Naive thymus-derived CD4-positive, alpha-beta T cell (primary cell): ENCODE results near the gene AGBL5. TPM values are rescaled to one million over a fixed set of nuclear protein-coding genes. Genes with fewer than 3 reads are reported as not detected.

ENCODE experiments used
- ATAC-seq: fragments of 150-1000 bp; cut with Tn5 transposase; 2 replicates; pipeline ENCODE4 v1.10.0; 2021; ENCODE audit warnings: mild to moderate bottlenecking, moderate library complexity
- CTCF ChIA-PET: fragments of 350-600 bp; sonication (Branson Sonifier 250); formaldehyde crosslinking; loops from one replicate; lab custom pipeline; 2021; ENCODE audit warnings: antibody characterized with exemption; lab: Charles Lee
- POLR2A ChIA-PET: fragments of 350-600 bp; sonication (Branson Sonifier 250); formaldehyde crosslinking; loops from one replicate; lab custom pipeline; 2021; ENCODE audit warnings: antibody characterized with exemption, inconsistent platforms; lab: Charles Lee
- DNase-seq, 9 donors: peaks; one replicate each; pipeline versions ENCODE4 v3.0.0 to v3.0.0-alpha.2; 2020 to 2022; ENCODE audit warnings: mixed read lengths in 1 of 9
- H3K27ac ChIP-seq: one replicate; pipeline ENCODE4 v1.7.0; 2013; ENCODE audit warnings: mild to moderate bottlenecking, low read depth, low read length, moderate library complexity
- H3K27me3 ChIP-seq, 2 donors: one replicate each; pipeline ENCODE4 v1.7.0; 2013; ENCODE audit warnings: low read length in 2 of 2, mild to moderate bottlenecking in 2 of 2, moderate library complexity in 2 of 2; ENCODE audit not compliant: control insufficient read depth in 2 of 2, insufficient read depth in 2 of 2
- H3K36me3 ChIP-seq, 3 experiments: 1 replicate in 2 of 3; 2 replicates in 1 of 3; pipeline ENCODE4 v1.7.0; 2013; ENCODE audit warnings: low read length in 3 of 3, mild to moderate bottlenecking in 3 of 3, moderate library complexity in 1 of 3; ENCODE audit not compliant: insufficient read depth in 3 of 3, control insufficient read depth in 2 of 3
- H3K4me1 ChIP-seq, 2 donors: one replicate each; pipeline ENCODE4 v1.7.0; 2013; ENCODE audit warnings: low read length in 2 of 2, mild to moderate bottlenecking in 2 of 2, moderate library complexity in 1 of 2; ENCODE audit not compliant: control insufficient read depth in 2 of 2, insufficient read depth in 2 of 2
- H3K4me3 ChIP-seq: 2 replicates; pipeline ENCODE4 v1.7.0; 2013; ENCODE audit warnings: mild to moderate bottlenecking, low read length
- H3K9me3 ChIP-seq, 3 experiments: 1 replicate in 2 of 3; 2 replicates in 1 of 3; pipeline ENCODE4 v1.7.0; 2013; ENCODE audit warnings: low read length in 3 of 3; ENCODE audit not compliant: control insufficient read depth in 2 of 3
- H3K27ac Mint-ChIP-seq, 9 donors: one replicate each; pipeline ENCODE4 v1.8.0; 2020 to 2022; ENCODE audit warnings: mixed read lengths in 9 of 9, mild to moderate bottlenecking in 8 of 9, moderate library complexity in 5 of 9, inconsistent platforms in 2 of 9
- H3K27me3 Mint-ChIP-seq, 5 donors: one replicate each; pipeline ENCODE4 v1.8.0; 2021 to 2022; ENCODE audit warnings: mixed read lengths in 5 of 5, mild to moderate bottlenecking in 1 of 5
- H3K36me3 Mint-ChIP-seq, 5 donors: one replicate each; pipeline ENCODE4 v1.8.0; 2020 to 2022; ENCODE audit warnings: mixed read lengths in 5 of 5, mild to moderate bottlenecking in 3 of 5, inconsistent platforms in 1 of 5
- H3K4me1 Mint-ChIP-seq, 7 donors: one replicate each; pipeline ENCODE4 v1.8.0; 2020 to 2022; ENCODE audit warnings: mixed read lengths in 7 of 7, mild to moderate bottlenecking in 3 of 7, inconsistent platforms in 1 of 7
- H3K4me3 Mint-ChIP-seq, 10 donors: one replicate each; pipeline ENCODE4 v1.8.0; 2020 to 2022; ENCODE audit warnings: mild to moderate bottlenecking in 10 of 10, mixed read lengths in 10 of 10, moderate library complexity in 6 of 10, inconsistent platforms in 2 of 10
- H3K9me3 Mint-ChIP-seq, 11 donors: one replicate each; pipeline ENCODE4 v1.8.0; 2020 to 2022; ENCODE audit warnings: mixed read lengths in 11 of 11, mild to moderate bottlenecking in 4 of 11, inconsistent platforms in 1 of 11, moderate library complexity in 1 of 11
- intact Hi-C, 2 donors: fragments of 100-400 bp; cut with micrococcal nuclease; formaldehyde crosslinking; loops; one replicate each; pipeline ENCODE4 v1.15.1; 2023
- polyA plus RNA-seq, 2 donors: library from polyadenylated mRNA; unstranded; fragments of 300-500 nt; fragmentation: Illumina TruSeq; gene quantifications; one replicate each; pipeline ENCODE4 v1.2.3, GENCODE V29; 2021
- total RNA-seq, 6 experiments: library from RNA in 5 of 6; stranded (reverse) in 5 of 6; gene quantifications; 1 replicate in 5 of 6; 2 replicates in 1 of 6; pipeline ENCODE4 v1.2.3 and lab custom pipeline; 2021 to 2026

AGBL5 gene
- total and polyA plus RNA-seq, 7 experiments from 2014 or later: 7.6 to 15.7 (median 12.2) TPM

DNA sequence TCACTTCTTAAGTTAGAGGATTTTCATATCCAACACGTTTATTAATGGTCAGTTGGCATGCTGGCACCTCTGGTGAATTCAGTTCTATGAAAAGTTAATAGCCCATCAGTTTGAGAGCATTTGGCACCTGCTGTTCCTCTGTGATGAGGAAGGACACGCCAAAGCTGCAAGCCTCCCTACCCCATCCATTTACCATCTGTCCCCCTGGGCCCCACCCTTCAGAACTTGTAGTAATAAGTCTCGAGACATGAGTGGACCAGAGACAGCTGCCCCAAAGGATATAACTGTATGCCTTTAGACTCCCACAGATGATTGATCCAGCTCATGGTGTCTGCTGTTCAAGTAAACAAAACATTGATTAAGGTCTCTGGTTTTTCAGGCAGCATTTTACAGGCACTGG is 13.7 kb downstream of the AGBL5 start:
- Histone ChIP-seq H3K36me3 (peaks cover 0 to 37% (median 5%) of the 10 kb centered on the region in 3 experiments), H3K4me3 (no peak overlapping the region), H3K27me3 (no peaks in the 10 kb centered on the region), H3K27ac (no peak overlapping the region), H3K4me1 (peaks cover 6 to 13% of the 10 kb centered on the region in 2 donors), H3K9me3 (no peaks in the 10 kb centered on the region)
- H3K36me3 Mint-ChIP-seq: peaks cover 7 to 39% (median 12%) of the 10 kb centered on the region in 5 donors
- H3K4me1 Mint-ChIP-seq: peaks cover 27 to 50% (median 47%) of the 10 kb centered on the region in 7 donors
- H3K9me3 Mint-ChIP-seq: peaks cover 0 to 1% (median 0%) of the 10 kb centered on the region in 11 donors
- H3K27ac Mint-ChIP-seq: peak overlapping the region in 2 of 9 donors; percentile 11 to 21
- no peak for ATAC-seq
- POLR2A ChIA-PET: interaction anchor here (11.3 kb wide), 1 partner anchor 12 kb away, joined by 216 read pairs; the partner anchor contains the start of gene AGBL5
- no peak for DNase-seq
- no peaks in the 10 kb centered on the region for H3K27me3 Mint-ChIP-seq
- intact Hi-C loops: no loop called here
- CTCF ChIA-PET: no interaction called here
- H3K4me3 Mint-ChIP-seq: no peak overlapping the region

DNA sequence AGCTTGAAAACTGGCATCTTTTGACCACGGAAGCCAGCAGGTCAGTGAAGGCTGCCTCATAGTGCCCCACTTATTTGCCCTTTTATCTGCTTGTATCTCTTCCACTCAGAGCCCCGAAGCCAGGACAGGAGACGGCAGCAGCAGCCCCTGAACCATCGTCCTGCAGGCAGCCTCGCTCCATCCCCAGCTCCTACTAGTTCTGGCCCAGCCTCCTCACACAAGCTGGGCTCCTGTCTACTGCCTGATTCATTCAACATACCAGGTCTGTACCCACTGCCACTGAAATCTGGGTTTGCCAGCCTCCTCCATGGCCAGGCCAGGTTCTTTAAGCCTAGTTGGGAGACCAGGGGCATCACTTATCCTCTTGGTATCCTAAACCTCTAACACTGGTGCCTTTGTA is 15.9 kb downstream of the AGBL5 start:
- Histone ChIP-seq H3K27me3 (no peaks in the 10 kb centered on the region), H3K27ac (no peak overlapping the region), H3K4me3 (no peak overlapping the region), H3K36me3 (peaks cover 0 to 44% (median 5%) of the 10 kb centered on the region in 3 experiments), H3K9me3 (no peaks in the 10 kb centered on the region), H3K4me1 (peaks cover 20 to 21% of the 10 kb centered on the region in 2 donors)
- Mint-ChIP-seq H3K4me1 (peaks cover 37 to 67% (median 60%) of the 10 kb centered on the region in 7 donors), H3K9me3 (peaks cover 0 to 1% (median 0%) of the 10 kb centered on the region in 11 donors), H3K27me3 (no peaks in the 10 kb centered on the region), H3K4me3 (no peak overlapping the region), H3K27ac (peak overlapping the region in 3 of 9 donors; percentile 3 to 49 (median 12)), H3K36me3 (peaks cover 8 to 38% (median 12%) of the 10 kb centered on the region in 5 donors)
- intact Hi-C loops: no loop called here
- ChIA-PET CTCF (interaction anchor here (1.3 kb wide), 1 partner anchor 19 kb away, joined by 5 read pairs; the partner anchor contains the start of gene KHK), POLR2A (interaction anchor here (0.9 to 11.3 kb wide), 5 partner anchors 8 to 67 kb away, joined by 3 to 216 read pairs (median 6); partner anchors contain the start of genes AGBL5 and PREB)
- DNase-seq (no peak), ATAC-seq (no peak)

DNA sequence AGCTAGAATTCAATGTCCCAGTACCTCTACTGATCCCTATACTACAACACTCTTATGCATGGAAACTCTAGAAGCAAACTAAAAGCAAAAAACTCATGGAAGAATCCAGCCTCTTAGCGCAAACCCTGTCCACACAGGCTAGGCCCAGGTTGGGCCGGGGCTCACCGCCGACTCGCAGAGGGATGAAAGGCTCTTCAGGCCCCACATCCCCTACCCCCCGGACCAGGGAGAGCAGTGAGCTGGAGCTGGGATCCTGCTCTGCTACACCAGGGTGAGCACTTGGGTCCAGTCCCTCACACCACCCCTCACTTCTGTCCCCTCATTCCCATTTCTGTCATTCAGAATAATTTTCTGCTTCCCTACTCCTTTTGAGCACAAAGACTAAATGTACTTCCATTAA is 18.0 kb downstream of the AGBL5 start:
- peak overlapping the region in 8 of 9 donors; percentile 28 to 98 (median 76) for H3K27ac Mint-ChIP-seq

DNA sequence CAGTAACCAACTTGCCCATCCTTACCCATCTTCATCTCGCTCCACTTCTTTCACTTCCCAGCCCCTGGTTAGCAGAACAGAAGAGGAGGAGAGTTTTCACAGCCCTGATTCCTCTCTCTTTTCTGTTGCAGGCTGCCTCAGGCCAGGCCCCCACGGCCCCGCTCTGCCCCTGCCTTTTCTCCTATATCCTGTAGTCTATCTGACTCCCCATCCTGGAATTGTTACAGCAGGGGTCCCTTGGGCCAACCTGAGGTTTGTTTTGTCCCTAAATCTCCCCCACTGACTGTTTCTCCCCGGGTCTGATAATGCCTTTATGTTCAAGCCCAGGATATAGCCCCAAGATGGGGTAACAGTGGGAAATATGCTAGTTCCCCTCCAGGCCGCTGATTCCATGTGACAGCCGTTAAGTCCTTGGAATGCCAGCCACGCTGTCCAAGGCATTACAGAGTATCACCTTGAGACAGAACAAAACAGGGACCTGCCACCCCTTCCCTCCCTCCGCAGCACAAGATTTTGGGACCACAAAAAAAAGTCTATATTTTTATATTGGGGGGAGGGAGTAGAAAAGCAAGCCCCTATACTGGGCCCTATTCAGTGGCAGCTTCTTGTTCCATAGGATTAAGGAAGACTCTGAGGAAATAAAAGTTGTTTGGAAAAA is 18.6 kb downstream of the AGBL5 start:
- peaks cover 28 to 33% of the 10 kb centered on the region in 2 donors for H3K4me1 ChIP-seq
- H3K27ac ChIP-seq: peak overlapping the region; percentile 97
- H3K27me3 ChIP-seq: no peaks in the 10 kb centered on the region
- peak overlapping the region; percentile 83 for H3K4me3 ChIP-seq
- H3K9me3 ChIP-seq: no peaks in the 10 kb centered on the region
- Mint-ChIP-seq H3K27ac (peak overlapping the region; percentile 73 to 98 (median 96)), H3K27me3 (no peaks in the 10 kb centered on the region), H3K4me3 (peak overlapping the region; percentile 96 to 99 (median 97)), H3K9me3 (peaks cover 0 to 1% (median 0%) of the 10 kb centered on the region in 11 donors), H3K4me1 (peaks cover 50 to 86% (median 76%) of the 10 kb centered on the region in 7 donors), H3K36me3 (peaks cover 6 to 25% (median 8%) of the 10 kb centered on the region in 5 donors)
- H3K36me3 ChIP-seq: peaks cover 0 to 42% (median 3%) of the 10 kb centered on the region in 3 experiments
- DNase-seq (no peak), ATAC-seq (no peak)
- ChIA-PET CTCF (no interaction called here), POLR2A (interaction anchor here (1.2 to 11.3 kb wide), 7 partner anchors 10 to 142 kb away, joined by 4 to 216 read pairs (median 15); partner anchors contain the start of genes ABHD1, AGBL5, ATRAID and KHK)
- intact Hi-C loops: loop anchor here (2.0 to 10.0 kb wide), 7 partner anchors 37 to 1685 kb away; partner anchors contain the start of genes CCDC121 (in 2 of the 2), GPN1 (in 2 of the 2), PPP1CB (in 2 of the 2) and ASXL2 (in 1 of the 2)

More for the DNA sequence above, 18.0 kb downstream of the AGBL5 start:
- H3K4me3 Mint-ChIP-seq: peak overlapping the region; percentile 29 to 98 (median 96)
- peak overlapping the region; percentile 97 for H3K27ac ChIP-seq
- H3K36me3 Mint-ChIP-seq: peaks cover 6 to 27% (median 8%) of the 10 kb centered on the region in 5 donors
- peaks cover 44 to 79% (median 70%) of the 10 kb centered on the region in 7 donors for H3K4me1 Mint-ChIP-seq
- ChIA-PET CTCF (interaction anchor here (1.7 kb wide), 2 partner anchors 17 to 18 kb away, joined by 3 to 4 read pairs; partner anchors contain the start of genes AGBL5 and KHK), POLR2A (interaction anchor here (1.2 to 11.3 kb wide), 3 partner anchors 13 to 17 kb away, joined by 4 to 216 read pairs (median 12); partner anchors contain the start of gene AGBL5)
- H3K9me3 Mint-ChIP-seq: peaks cover 0 to 1% (median 0%) of the 10 kb centered on the region in 11 donors
- peaks cover 21 to 26% of the 10 kb centered on the region in 2 donors for H3K4me1 ChIP-seq
- no peaks in the 10 kb centered on the region for H3K9me3 ChIP-seq
- no peaks in the 10 kb centered on the region for H3K27me3 ChIP-seq
- peaks cover 0 to 42% (median 5%) of the 10 kb centered on the region in 3 experiments for H3K36me3 ChIP-seq
- no peaks in the 10 kb centered on the region for H3K27me3 Mint-ChIP-seq
- no peak overlapping the region for H3K4me3 ChIP-seq
- DNase-seq (no peak), ATAC-seq (no peak)
- intact Hi-C loops: no loop called here

DNA sequence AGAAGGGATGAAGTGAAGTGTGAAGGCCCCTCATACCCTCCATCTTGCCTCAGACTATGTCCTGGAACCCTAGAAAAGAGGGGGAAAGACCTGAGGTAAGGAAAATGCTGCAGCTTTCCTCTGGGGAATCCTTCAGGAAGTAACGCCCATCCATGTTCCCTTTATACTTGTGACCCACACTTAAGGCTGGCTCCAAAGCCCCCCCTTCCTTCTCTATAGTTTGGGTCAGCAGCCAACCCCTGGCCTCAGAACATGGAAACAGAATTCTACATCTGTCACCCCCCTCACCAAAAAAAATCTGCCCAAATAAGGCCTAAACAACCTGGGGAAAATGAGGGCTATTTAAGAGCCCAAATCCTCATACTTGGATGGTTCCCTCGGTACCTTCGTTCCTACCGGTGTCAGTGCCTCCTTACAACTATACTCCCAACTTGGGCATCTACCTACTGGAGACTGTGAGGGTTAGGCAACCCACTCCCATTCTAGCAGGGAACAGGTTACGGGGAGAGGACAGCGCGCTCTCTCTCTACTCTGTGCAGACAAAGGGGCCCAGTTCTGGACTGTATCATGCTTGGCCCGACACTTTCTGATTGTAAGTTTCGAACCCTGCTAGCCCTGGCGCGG is 19.3 kb downstream of the AGBL5 start:
- intact Hi-C loops: loop anchor here (1.0 to 10.0 kb wide), 14 partner anchors 11 to 1684 kb away; partner anchors contain the start of genes AGBL5 (in 2 of the 2), CCDC121 (in 2 of the 2), EIF2B4 (in 2 of the 2) and GPN1 (in 2 of the 2)
- ATAC-seq: peak; percentile 9

More for the DNA sequence above, 19.3 kb downstream of the AGBL5 start:
- H3K27ac ChIP-seq: peak overlapping the region; percentile 97
- no peaks in the 10 kb centered on the region for H3K9me3 ChIP-seq
- Mint-ChIP-seq H3K36me3 (peaks cover 0 to 20% (median 8%) of the 10 kb centered on the region in 5 donors), H3K4me3 (peak overlapping the region; percentile 96 to 99 (median 97)), H3K4me1 (peaks cover 53 to 86% (median 77%) of the 10 kb centered on the region in 7 donors), H3K27ac (peak overlapping the region; percentile 93 to 98 (median 97)), H3K27me3 (no peaks in the 10 kb centered on the region), H3K9me3 (peaks cover 0 to 1% (median 0%) of the 10 kb centered on the region in 11 donors)
- POLR2A ChIA-PET: interaction anchor here (0.6 to 11.3 kb wide), 15 partner anchors 10 to 395 kb away, joined by 3 to 216 read pairs (median 4); partner anchors contain the start of genes ABHD1, AGBL5, ATRAID and KHK
- peak overlapping the region; percentile 83 for H3K4me3 ChIP-seq
- CTCF ChIA-PET: interaction anchor here (0.8 to 1.8 kb wide), 4 partner anchors 11 to 19 kb away, joined by 3 to 6 read pairs (median 4); partner anchors contain the start of gene AGBL5
- no peaks in the 10 kb centered on the region for H3K27me3 ChIP-seq
- peaks cover 0 to 39% (median 0%) of the 10 kb centered on the region in 3 experiments for H3K36me3 ChIP-seq
- no peak for DNase-seq
- peaks cover 29 to 40% of the 10 kb centered on the region in 2 donors for H3K4me1 ChIP-seq
